GM18507 (cell line): ENCODE results near the gene AQP11.
A peak's percentile ranks its signal among the peaks of the same experiment; 100 is the strongest.
"Not testable (repeated sequence)": the region's sequence is repeated elsewhere in the genome, so short reads cannot be mapped to it uniquely, and the experiment has no call there.

Experiments used
- DNase-seq: peaks from one replicate; pipeline ENCODE4 v3.0.0; 2011; ENCODE audit warnings: low read depth; ENCODE audit not compliant: insufficient read length; ENCODE audit errors: extremely low spot score
- FAIRE-seq: peaks from 2 replicates; lab custom pipeline; 2011; peaks lifted over from hg19 to GRCh38; lab: Jason Lieb, UNC

The AQP11 gene, protein sequence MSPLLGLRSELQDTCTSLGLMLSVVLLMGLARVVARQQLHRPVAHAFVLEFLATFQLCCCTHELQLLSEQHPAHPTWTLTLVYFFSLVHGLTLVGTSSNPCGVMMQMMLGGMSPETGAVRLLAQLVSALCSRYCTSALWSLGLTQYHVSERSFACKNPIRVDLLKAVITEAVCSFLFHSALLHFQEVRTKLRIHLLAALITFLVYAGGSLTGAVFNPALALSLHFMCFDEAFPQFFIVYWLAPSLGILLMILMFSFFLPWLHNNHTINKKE

DNA sequence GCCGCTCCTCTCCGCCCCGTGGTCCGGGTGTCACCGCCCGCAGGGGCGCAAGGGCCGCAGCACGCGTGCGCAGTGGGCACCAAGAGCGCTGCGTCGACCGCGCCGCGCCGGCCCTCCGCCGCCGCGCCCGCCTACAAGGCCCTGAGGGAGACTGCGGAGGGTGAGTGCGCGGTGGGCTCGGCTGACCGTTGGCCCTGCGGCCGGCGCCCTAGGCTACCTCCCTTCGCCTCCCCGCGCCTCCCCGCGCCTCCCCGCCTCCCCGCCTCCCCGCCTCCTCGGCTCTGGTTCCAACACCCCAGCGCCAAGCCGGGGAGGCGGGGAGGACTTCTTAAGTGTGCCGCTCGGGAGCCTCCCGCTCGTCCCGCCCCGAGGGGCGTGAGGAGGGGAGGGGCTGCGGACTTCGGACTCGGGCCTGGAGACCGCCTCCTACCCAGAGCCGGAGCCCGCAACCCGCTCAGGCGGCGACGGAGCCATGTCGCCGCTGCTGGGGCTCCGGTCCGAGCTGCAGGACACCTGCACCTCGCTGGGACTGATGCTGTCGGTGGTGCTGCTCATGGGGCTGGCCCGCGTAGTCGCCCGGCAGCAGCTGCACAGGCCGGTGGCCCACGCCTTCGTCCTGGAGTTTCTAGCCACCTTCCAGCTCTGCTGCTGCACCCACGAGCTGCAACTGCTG lies at the start of gene AQP11:
AQP11 (plus strand) TSS at position 433 of the 673 bp plus-strand sequence; CDS start at position 473, 40 bp downstream.
- DNase-seq (peak; percentile 87), FAIRE-seq (peak; percentile 74)

DNA sequence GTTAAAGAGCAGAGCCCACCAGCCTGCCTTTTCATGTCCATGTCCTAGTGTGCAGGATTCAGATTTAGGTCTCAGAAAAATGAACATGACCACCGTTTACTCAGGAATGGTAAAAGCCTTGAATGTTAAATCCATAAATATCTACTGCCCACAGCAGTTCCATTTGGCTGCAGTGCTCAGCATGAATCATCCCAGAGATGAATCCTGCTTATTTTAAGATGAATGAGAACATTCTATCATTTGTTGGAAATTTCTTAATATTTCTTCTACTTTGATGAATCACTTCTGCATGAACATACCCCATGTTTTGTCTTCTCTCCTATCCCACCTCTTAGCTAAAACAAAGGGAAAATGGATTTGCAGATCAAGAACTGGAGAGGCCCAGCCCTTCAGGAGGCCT lies 47.5 kb upstream of the AQP11 start:
- DNase-seq (no peak), FAIRE-seq (no peak)

DNA sequence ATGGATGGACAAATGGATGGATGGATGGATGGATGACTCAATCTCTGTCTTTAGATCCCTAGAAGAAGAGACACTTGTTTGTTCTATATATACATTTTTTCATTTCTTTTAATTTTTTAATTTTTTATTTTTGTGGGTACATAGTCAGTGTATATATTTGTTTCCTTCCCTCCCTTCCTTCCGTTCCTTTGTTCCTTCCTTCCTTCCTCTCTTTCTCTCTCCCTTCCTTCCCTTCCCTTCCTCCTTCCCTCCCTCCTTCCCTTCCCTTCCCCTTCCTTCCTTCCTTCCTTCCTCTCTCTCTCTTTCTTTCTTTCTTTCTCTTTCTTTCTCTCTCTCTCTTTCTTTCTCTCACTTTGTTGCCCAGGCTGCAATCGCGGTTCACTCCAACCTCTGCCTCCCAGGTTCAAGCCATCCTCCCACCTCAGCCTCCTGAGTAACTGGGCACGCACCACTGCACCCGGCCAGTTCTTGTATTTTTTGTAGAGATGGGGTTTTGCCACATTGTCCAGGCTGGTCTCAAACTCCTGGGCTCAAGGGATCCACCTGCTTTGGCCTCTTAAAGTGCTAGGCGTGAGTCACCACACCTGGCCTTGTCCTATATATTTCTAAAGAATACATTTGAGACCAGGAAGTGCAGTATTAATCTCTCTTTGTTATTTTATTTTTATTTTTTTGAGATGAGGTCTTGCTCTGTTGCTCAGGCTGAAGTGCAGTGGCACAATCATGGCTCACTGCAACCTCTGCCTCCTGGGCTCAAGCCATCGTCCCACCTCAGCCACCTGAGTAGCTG lies 42.5 kb upstream of the AQP11 start:
- no peak for FAIRE-seq

DNA sequence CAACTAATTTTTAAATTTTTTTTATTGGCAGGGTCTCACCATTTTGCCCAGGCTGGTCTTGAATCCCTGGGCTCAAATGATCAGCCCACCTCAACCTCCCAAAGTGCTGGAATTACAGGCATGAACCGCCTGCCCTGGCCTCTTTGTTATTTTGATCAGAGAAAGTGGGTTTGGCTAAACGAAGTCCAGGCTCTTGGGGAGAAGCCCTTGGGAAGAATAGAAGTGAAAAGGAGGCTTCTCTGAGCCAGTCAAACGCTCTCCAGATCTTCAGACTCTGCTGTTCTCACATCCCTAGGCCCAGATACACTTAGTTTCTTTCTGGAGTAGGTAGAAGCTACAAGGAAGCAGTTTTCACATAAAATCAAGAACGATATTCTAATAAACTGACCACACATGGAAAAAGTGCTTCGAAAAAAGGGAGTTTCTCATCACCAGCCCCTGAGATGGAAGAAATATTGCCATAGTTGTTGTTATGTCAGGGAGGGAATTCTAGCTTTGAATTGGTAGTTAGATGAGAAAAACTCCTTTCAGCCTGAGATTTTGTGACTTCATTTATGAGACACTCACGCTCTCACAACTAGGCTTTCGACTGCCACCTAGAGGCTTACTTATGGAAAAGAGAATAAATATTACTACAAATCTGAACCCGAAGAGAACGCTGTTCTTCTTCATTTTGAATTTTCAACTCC lies 41.7 kb upstream of the AQP11 start:
- DNase-seq (peak; percentile 29), FAIRE-seq (peak; percentile 70)

More for the DNA sequence above, 42.5 kb upstream of the AQP11 start:
- no peak for DNase-seq

DNA sequence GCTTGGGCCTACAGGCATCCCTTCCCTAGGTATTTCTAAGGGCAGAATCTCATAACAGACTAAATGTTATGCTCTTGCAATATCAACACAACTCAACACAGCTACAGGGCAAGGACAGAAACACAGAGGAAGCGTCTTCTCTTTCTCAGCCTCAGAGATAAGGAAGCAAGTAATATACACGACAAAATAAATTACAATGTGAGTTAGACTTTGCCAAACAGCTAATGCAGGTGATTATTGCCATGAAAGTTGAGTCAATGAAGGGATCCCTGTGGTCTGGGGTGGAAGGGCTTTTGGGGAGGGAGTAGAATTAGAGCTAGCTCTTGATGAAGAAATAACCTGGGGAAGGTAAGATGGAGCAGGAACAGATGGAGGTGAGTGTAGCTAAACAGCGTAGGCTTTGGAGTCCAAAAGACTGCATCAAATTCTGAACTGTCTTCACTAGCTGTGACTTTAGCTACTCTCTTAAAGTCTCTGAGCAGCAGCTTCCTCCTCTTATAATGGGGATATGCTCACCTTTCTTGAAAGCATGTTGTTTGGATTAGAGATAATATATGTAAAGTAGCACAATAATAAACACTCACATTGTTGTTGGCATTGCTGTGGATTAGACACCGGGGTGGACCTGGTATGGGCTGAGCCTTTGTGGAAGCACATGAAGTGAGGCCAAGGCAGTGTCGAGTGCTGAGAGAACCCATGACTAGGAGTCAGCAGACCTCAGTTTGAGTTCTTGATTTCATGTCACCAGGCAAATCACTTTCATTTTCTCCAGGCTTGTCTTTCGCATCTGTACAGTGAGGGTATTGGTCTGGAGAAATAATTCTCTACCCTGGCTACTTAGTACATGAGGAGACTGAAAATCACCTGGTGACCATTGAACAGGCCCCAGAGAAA lies 41.0 kb upstream of the AQP11 start:
- FAIRE-seq (no peak), DNase-seq (no peak)

DNA sequence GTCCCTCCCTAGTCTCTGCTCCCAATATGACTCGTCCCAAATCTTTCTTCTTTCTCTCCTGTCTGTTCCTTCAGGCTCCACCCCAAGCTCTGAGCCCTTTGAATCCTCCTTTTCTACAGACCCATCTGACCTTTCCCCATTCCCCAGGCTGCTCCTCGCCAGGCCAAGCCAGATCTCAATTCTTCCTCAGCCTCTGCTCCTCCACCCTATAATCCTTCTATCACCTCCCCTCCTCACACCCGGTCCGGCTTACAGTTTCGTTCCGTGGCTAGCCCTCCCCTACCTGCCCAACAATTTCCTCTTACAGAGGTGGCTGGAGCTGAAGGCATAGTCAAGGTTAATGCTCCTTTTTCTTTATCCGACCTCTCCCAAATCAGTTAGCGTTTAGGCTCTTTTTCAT lies 38.3 kb upstream of the AQP11 start:
- not testable (repeated sequence) for DNase-seq, FAIRE-seq

DNA sequence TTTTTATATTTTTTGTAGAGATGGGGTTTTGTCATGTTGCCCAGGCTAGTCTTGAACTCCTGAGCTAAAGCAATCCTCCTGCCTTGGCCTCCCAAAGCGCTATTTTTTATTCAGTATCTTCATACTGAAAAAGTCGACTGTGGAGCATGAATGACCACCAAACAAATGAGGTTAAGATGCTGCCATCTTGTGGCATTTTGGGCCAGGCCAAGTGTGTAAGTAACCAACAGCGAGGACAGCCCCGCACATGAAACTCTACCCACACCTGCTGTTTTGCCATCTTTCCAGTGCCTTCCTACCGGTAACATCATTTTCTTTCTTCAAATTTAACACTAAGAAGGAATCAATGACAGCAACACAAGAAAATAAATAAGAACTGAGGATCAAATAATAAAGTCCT lies 32.2 kb upstream of the AQP11 start:
- DNase-seq = no peak
- FAIRE-seq = no peak

DNA sequence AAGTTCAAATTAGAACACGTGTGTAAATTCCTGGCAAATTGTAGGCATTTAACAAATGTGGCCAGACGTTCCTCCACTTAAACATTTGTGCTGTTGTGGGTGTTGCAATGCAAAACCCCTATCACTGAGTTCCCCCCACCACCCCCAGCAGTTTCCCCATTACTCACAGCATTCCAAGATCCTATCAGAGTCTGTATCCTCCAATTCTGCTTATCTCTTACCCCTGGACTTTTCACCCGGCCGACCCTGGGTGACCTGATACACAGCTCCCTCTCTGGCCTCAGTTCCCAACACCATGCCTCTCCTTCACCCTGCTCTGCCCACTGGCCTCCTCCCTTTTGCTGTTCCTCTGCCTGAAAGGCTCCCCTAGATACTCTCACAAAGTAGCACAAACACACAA lies 31.4 kb upstream of the AQP11 start:
- DNase-seq (no peak), FAIRE-seq (no peak)

DNA sequence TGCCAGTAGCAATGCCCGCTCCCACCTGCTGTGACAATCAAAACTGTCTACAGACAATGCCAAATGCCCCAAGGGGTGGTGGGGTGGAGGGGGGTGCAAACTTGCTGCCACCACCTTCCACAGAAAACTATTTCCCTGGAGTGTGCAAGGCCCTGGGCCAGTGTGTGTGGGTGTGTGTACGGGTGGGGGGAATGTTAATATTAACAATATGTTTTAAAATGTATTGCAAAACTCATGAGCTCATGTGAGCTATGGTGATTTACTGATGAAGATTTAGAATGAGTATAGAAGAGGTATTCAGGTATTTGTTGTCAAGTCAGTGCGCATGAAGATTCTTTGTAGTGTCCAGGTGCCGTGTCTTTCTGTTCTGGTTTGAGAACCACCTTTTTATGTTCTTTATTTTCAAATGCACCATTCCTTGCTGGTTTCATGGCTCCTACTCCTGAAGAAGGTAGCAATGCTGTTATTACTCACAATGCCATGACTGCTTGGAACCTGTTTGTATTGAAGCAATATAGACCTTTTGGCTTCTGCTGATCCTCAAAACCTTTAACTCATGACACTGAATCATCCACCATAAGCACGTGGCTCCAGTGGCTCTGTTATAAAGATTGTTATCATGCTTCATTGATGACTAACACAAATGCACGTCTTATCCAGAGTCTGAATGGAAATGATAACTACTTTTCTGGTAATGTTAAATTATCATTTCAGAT lies 29.9 kb upstream of the AQP11 start:
- DNase-seq (no peak), FAIRE-seq (no peak)

DNA sequence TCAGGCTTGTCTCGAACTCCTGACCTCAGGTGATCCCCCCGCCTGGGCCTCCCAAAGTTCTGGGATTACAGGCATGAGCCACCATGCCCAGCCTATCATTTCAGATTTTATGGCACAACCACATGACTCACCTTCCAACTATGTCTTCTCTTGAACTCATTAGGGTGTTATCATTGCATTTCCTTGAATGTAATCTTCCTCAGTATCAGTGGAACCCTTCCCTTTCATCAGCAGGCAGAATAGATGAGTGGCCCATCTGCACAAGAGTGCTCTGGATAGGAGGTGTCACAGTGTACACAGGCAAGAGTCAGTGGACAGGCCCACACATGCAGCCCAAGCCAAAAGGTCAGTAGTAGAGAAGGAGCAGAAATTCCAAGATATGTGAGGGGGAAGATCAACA lies 29.1 kb upstream of the AQP11 start:
- no peak for DNase-seq
- no peak for FAIRE-seq

DNA sequence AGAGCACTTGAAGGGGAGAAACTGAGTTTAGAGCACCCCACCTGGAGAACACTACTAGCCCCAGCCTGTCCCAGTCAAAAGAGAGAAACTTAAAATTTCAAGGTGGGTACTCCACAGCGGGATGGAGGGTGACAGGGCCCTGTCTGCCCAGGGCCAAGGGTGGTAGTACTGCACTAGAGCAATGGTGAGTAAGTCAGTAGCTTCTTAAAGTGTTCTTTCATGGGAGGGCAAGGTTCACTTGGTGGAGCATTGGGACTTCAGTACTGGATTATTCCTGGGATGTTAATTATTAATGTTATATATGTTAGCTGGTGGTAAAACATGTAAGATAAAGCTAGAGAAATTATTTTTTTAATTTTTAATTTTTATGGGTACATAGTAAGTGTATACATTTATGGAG lies 28.5 kb upstream of the AQP11 start:
- DNase-seq = no peak
- FAIRE-seq = no peak

DNA sequence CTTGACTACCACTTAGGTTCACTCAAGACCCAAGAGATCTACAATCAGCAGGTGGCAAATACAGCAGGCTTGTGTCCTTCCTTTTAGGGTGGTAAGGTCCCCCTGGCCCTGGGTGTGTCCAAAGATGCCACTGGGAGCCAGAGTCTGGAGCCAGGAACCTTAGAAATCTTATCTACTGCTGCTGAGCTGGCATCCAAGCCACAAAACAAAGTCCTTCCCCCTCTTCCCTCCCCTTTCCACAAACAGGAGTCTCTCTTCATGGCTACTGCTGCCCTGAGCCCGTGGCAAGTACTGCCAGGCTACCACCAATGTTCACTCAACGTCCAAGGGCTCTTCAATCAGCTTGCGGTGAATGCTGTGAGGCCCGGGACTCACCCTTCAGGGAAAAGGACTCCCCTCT lies 21.4 kb upstream of the AQP11 start:
- no peak for DNase-seq
- no peak for FAIRE-seq

DNA sequence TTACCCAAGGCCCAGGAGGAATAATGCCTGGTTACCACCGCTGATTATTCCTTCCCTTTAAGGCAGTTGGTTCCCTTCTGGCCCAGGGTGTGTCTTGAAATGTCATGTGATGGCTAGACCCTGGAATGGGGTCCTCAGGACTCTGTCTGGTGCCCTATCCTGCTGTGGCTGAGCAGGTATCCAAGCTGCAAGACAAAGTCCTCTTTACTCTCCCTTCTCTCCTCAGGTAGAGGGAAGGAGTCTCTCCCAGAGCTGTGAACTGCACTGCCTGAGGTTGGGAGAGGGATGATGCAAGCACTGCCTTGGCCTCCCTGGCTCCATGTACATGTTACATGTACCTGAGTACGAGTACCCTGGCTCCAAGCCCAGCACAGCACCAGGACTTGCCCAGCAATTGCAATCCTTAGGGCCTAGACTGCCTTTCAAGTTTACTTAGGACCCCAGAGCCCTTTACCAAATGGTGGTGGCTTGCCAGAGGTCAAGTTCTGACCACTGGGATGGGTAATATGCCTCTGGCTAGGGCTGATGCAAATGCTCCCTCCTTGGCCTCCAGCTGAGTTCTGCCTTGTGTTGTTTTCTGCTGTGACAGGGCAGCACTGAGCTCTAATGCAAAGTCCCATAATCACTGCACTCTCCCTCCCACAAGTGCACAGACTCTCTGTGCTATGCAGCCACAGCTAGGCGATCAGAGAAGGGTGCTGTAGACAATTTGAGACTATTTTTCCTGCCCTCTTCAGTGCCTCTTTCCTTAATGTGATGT lies 20.7 kb upstream of the AQP11 start:
- FAIRE-seq (no peak), DNase-seq (no peak)

DNA sequence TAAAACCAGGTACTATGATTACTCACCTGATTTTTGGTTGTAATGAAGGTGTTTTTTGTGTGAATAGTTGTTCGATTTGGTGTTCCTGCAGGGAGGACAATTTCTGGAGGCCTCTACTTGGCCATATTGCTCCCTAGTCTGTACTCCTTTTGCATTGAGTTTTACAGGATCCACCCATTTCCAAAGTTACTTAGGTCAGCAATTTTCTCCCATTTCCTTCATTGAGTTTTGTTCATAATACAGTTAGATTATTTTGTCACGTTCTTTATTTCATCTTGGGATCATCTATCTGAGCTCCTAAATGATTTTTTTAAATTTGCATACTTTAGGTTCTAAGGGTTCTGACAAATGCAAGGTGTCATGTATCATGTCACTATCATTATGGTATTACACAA lies 20.1 kb upstream of the AQP11 start:
- FAIRE-seq = no peak
- DNase-seq = no peak

DNA sequence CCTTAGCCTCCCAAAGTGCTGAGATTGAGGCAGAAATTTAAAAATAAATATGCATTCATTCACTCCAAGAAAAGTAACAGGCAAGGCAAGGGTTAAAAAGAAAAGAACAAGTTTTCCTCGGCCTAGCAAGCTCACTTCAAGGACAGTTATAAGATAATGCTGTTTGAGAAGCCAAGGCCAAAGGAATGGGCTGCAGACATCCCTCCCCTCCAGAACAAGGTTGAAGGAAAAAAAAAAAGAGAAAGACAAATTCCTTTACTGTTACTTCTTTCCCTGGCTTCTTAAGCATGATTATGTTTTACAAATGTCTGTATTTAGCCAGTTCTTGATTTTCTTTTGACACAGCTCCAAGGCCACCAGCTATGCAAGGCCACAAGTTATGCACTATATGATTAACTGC lies 18.9 kb upstream of the AQP11 start:
- not testable (repeated sequence) for FAIRE-seq, DNase-seq

DNA sequence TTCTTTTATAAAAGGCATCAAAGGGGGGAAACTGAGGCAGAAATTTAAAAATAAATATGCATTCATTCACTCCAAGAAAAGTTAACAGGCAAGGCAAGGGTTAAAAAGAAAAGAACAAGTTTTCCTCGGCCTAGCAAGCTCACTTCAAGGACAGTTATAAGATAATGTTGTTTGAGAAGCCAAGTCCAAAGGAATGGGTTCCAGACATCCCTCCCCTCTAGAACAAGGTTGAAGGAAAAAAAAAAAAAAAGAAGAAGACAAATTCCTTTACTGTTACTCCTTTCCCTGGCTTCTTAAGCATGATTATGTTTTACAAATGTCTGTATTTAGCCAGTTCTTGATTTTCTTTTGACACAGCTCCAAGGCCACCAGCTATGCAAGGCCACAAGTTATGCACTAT lies 14.3 kb upstream of the AQP11 start:
- not testable (repeated sequence) for FAIRE-seq

DNA sequence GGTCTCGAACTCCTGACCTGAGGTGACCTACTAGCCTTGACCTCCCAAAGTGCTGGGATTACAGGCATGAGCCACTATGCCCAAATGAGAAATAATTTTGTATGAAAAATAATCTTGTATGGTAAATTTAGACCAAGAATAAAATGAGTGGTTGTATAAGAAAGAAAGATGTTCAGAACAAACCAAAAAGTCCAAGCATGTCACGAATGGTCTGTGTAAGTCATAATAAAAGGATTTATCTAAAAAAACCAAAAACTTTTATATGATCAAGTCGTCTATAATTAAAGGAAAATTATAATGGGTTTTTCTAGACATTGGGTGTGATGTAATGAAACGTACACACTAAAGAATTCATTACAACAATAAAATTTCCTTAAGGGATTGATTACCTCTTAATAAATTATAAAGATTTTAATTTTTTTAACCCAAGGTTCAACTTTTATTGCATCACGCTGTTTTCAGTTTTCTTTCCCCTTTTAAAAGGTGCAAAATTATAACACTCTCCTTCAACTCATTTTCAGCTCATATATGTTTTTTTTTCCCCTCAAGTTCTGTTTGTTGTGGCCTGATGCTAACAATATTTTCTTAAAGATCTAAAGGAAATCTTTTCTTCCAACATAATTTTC lies 8.9 kb upstream of the AQP11 start:
- no peak for FAIRE-seq
- no peak for DNase-seq

More for the DNA sequence above, 14.3 kb upstream of the AQP11 start:
- not testable (repeated sequence) for DNase-seq
